ENCODE results near the gene VAMP5.
A peak's percentile ranks its signal among the peaks of the same experiment; 100 is the strongest.
"Not testable (repeated sequence)": the region's sequence is repeated elsewhere in the genome, so short reads cannot be mapped to it uniquely, and the experiment has no call there.

The VAMP5 gene

GRCh38 chr2:85611705-85612587 is 27.7 kb downstream of the VAMP5 start, which contains the start of gene C2orf68:
Gene C2orf68, minus strand, starts transcription at chr2:85612066. Its CDS starts 82 bp downstream, at chr2:85611984.
- peak; percentile 74 to 96 (median 90) for DNase-seq
- intact Hi-C loops (cut with DNase I) = no loop called here

- intact Hi-C loops (cut with DNase I) = no loop called here
- no peak for DNase-seq
These were observed 29.7 kb downstream of the VAMP5 start for GRCh38 chr2:85613717-85614515.

GRCh38 chr2:85614757-85615156 is 30.5 kb downstream of the VAMP5 start:
- intact Hi-C loops (cut with DNase I); DNase-seq: not testable (repeated sequence)

- intact Hi-C loops (cut with DNase I) = no loop called here
- no peak for DNase-seq
These were observed 31.1 kb downstream of the VAMP5 start for GRCh38 chr2:85615413-85615728.

- intact Hi-C loops (cut with DNase I); DNase-seq: not testable (repeated sequence)
These were observed 33.5 kb downstream of the VAMP5 start for GRCh38 chr2:85617723-85618122.

GRCh38 chr2:85619617-85620016 is 35.4 kb downstream of the VAMP5 start:
- no peak for DNase-seq
- intact Hi-C loops (cut with DNase I) = no loop called here

- no peak for DNase-seq
- intact Hi-C loops (cut with DNase I) = no loop called here
These were observed 37.1 kb downstream of the VAMP5 start for GRCh38 chr2:85621338-85621737.

GRCh38 chr2:85623991-85624390 is 39.8 kb downstream of the VAMP5 start:
- intact Hi-C loops (cut with DNase I) = no loop called here
- no peak for DNase-seq

- intact Hi-C loops (cut with DNase I) = no loop called here
- no peak for DNase-seq
These were observed 44.4 kb downstream of the VAMP5 start for GRCh38 chr2:85628658-85629057.

- intact Hi-C loops (cut with DNase I) = loop anchor here (10.0 kb wide), 1 partner anchor 183 kb away; no protein-coding TSS in a partner anchor
- no peak for DNase-seq
These were observed 47.1 kb downstream of the VAMP5 start for GRCh38 chr2:85631316-85631715.

- no peak for DNase-seq
- intact Hi-C loops (cut with DNase I) = loop anchor here (10.0 kb wide), 1 partner anchor 180 kb away; no protein-coding TSS in a partner anchor
These were observed 50.8 kb downstream of the VAMP5 start for GRCh38 chr2:85635011-85635410.

- intact Hi-C loops (cut with DNase I) = loop anchor here (10.0 kb wide), 1 partner anchor 179 kb away; no protein-coding TSS in a partner anchor
These were observed 51.4 kb downstream of the VAMP5 start for GRCh38 chr2:85635636-85636035.

GRCh38 chr2:85642725-85643124 is 58.5 kb downstream of the VAMP5 start:
- intact Hi-C loops (cut with DNase I) = loop anchor here (10.0 kb wide), 1 partner anchor 62 kb away; no protein-coding TSS in a partner anchor
- DNase-seq = no peak

More at GRCh38 chr2:85635636-85636035, 51.4 kb downstream of the VAMP5 start:
- no peak for DNase-seq
